Lower leg skin (tissue), 3 donors: ENCODE results near the gene MEIKIN.

Experiments used
- POLR2A ChIP-seq, 2 donors: fragments of 450-650 bp; IDR thresholded peaks; one replicate each; pipeline ENCODE4 v1.6.1; 2016 to 2017; ENCODE audit warnings: antibody characterized with exemption in 2 of 2, mild to moderate bottlenecking in 1 of 2, moderate library complexity in 1 of 2
- TF ChIP-seq, protein P1 (sequence below), 3 donors: fragments of 450-650 bp; IDR thresholded peaks; one replicate each; pipeline ENCODE4 v1.5.1; 2016; ENCODE audit warnings: antibody characterized with exemption in 3 of 3, mild to moderate bottlenecking in 3 of 3, moderate library complexity in 2 of 3

DNA sequence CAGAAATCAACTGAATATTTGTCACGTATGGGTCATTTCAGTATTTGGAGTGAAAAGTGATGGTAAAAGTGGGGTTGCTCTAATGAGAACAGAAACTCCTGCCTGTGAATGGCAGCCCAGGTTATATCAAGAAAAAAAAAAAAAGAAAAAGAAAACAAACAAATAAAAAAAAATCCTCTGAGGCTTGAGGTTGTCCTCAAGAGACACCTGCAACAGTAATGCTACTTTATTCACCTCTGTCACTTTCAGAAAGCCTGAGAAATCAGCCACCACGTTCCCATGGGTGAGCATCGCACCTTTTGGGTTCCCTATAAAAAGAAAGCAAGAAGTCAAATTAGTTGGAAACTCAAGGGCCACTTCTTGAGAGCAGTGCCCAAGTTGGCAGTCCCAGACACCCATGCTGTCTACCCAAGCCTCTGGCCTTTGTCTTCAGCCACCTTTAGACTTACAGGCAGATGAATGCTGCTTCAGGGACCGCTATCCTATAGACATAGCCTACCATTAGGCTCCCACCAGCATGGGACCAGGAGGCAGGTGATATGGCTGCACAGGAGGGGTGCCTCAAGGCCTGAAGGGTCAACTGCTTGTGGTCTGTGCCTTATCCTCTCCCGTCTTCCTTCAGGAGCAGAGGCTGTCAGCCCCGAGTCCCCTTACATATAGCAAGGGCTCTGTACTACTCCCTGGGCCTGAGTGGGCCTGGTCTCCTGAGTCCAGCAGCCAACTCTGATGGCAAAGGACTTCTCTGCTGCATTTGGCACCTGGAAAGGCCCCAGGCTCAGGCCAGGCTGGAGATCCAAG lies 31.1 kb upstream of the MEIKIN start:
- TF ChIP-seq, protein P1, sequence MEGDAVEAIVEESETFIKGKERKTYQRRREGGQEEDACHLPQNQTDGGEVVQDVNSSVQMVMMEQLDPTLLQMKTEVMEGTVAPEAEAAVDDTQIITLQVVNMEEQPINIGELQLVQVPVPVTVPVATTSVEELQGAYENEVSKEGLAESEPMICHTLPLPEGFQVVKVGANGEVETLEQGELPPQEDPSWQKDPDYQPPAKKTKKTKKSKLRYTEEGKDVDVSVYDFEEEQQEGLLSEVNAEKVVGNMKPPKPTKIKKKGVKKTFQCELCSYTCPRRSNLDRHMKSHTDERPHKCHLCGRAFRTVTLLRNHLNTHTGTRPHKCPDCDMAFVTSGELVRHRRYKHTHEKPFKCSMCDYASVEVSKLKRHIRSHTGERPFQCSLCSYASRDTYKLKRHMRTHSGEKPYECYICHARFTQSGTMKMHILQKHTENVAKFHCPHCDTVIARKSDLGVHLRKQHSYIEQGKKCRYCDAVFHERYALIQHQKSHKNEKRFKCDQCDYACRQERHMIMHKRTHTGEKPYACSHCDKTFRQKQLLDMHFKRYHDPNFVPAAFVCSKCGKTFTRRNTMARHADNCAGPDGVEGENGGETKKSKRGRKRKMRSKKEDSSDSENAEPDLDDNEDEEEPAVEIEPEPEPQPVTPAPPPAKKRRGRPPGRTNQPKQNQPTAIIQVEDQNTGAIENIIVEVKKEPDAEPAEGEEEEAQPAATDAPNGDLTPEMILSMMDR (IDR thresholded peaks at IDR 0.05): no peak
- TF ChIP-seq POLR2A (IDR thresholded peaks at IDR 0.05): no peak
